GM19025 (cell line): ENCODE results near the gene CMPK2.
A peak's percentile ranks its signal among the peaks of the same experiment; 100 is the strongest.
"Not testable (repeated sequence)": the region's sequence is repeated elsewhere in the genome, so short reads cannot be mapped to it uniquely, and the experiment has no call there.

Experiments used
- ATAC-seq: cut with Tn5 transposase; IDR thresholded peaks from one replicate; pipeline ENCODE4 v1.9.1; 2021; ENCODE audit warnings: mild to moderate bottlenecking, low read depth, moderate library complexity; ENCODE audit not compliant: unreplicated experiment

CMPK2 gene

GRCh38 chr2:6881516-6881915 lies 15.8 kb upstream of the CMPK2 start:
- no peak for ATAC-seq

GRCh38 chr2:6881046-6881445 lies 15.3 kb upstream of the CMPK2 start:
- ATAC-seq = no peak

- no peak for ATAC-seq
These were observed 14.6 kb upstream of the CMPK2 start for GRCh38 chr2:6880200-6880733.

- ATAC-seq = no peak
These were observed 13.3 kb upstream of the CMPK2 start for GRCh38 chr2:6879011-6879410.

- no peak for ATAC-seq
These were observed 12.8 kb upstream of the CMPK2 start for GRCh38 chr2:6878549-6878948.

GRCh38 chr2:6877402-6878304 lies 11.9 kb upstream of the CMPK2 start, which contains the start of gene RSAD2:
RSAD2 (plus strand) TSS chr2:6877777; CDS start chr2:6877801, 24 bp downstream.
- ATAC-seq = peak; percentile 77

- no peak for ATAC-seq
These were observed 10.6 kb upstream of the CMPK2 start for GRCh38 chr2:6876309-6876708.

GRCh38 chr2:6874032-6874431 lies 8.3 kb upstream of the CMPK2 start:
- no peak for ATAC-seq

GRCh38 chr2:6872394-6872793 lies 6.7 kb upstream of the CMPK2 start:
- no peak for ATAC-seq

GRCh38 chr2:6866982-6867381 lies 1.3 kb upstream of the CMPK2 start:
- no peak for ATAC-seq

GRCh38 chr2:6866275-6866671 lies 566 bp upstream of the CMPK2 start:
- ATAC-seq = peak; percentile 24

- ATAC-seq = peak; percentile 22
These were observed 773 bp downstream of the CMPK2 start for GRCh38 chr2:6864923-6865345.

- ATAC-seq = no peak
These were observed 1.4 kb downstream of the CMPK2 start for GRCh38 chr2:6864231-6864754.

- ATAC-seq = no peak
These were observed 1.9 kb downstream of the CMPK2 start for GRCh38 chr2:6863792-6864191.

GRCh38 chr2:6860296-6860695 lies 5.4 kb downstream of the CMPK2 start:
- no peak for ATAC-seq

GRCh38 chr2:6858466-6859027 lies 7.2 kb downstream of the CMPK2 start:
- ATAC-seq = not testable (repeated sequence)

GRCh38 chr2:6856548-6856920 lies 9.2 kb downstream of the CMPK2 start:
- no peak for ATAC-seq

GRCh38 chr2:6855860-6856547 lies 9.7 kb downstream of the CMPK2 start:
- no peak for ATAC-seq

GRCh38 chr2:6854416-6854815 lies 11.3 kb downstream of the CMPK2 start:
- ATAC-seq = no peak

- no peak for ATAC-seq
These were observed 13.5 kb downstream of the CMPK2 start for GRCh38 chr2:6852195-6852594.
